ENCODE measurements around the gene BMPR1A.
A peak's percentile ranks its signal among the peaks of the same experiment; 100 is the strongest.

The BMPR1A gene
- total RNA-seq, result 9.4 to 19.2 reads per million in 2 donors

DNA sequence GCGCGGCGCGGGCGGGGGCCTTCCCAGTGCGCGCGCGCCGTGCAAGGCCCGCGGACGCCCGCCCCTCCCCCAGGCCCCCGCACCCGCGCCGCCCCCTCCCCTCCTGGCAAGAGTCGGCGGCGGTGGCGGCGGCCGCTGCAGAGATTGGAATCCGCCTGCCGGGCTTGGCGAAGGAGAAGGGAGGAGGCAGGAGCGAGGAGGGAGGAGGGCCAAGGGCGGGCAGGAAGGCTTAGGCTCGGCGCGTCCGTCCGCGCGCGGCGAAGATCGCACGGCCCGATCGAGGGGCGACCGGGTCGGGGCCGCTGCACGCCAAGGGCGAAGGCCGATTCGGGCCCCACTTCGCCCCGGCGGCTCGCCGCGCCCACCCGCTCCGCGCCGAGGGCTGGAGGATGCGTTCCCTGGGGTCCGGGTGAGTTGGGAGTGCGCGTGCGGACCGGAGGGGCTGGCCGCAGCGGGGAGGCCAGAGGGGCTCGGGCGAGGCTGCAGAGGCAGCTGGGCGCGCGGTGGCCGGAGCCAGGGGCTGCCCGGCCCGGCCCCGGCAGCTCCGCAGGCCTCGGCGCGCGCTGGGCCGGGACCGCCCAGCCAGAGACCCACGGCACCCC lies at the start of gene BMPR1A:
Gene BMPR1A (plus strand): TSS at position 109 of the 602 bp plus-strand sequence. CDS start 119,400 bp downstream, outside the sequence.
- no peak for DNase-seq

DNA sequence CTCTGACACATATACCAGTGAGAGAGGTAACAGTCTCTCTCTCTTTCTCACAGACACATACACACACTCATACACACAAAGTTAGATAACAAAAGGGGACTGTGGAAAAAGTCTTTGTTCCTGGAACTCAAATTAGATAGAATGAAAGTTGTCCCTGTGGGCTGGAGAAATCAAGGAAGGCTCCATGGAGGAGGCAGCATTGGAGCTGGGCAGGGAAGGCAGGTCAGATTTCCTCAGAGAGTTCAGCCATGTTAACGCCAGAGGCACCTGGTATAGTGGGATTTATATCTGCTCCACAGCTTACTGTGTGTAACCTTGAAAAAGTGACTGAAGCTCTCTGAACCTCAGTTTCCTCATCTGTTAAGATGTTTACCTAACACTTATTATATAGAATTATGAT lies 49.4 kb upstream of the BMPR1A start:
- DNase-seq, result no peak

DNA sequence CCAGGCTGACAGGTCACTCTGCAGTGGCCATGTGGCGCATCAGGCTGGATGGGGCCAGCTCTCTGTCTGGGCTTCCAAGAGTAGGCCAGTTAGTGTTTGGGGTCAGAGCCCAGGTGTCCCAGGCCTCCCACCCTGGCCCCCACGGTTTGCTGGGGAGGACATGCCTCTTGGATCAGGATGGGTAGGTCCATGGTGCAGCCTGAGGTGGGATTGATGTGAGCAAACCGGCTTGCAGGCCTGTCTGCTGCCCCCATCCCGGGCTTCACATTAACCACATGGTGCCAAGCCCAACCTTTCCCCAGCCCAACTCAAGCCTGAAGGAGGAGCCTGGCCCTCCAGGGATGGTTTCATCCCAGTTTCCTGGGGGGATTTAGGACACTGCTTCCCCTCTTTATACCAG lies 48.9 kb upstream of the BMPR1A start:
- no peak for DNase-seq

DNA sequence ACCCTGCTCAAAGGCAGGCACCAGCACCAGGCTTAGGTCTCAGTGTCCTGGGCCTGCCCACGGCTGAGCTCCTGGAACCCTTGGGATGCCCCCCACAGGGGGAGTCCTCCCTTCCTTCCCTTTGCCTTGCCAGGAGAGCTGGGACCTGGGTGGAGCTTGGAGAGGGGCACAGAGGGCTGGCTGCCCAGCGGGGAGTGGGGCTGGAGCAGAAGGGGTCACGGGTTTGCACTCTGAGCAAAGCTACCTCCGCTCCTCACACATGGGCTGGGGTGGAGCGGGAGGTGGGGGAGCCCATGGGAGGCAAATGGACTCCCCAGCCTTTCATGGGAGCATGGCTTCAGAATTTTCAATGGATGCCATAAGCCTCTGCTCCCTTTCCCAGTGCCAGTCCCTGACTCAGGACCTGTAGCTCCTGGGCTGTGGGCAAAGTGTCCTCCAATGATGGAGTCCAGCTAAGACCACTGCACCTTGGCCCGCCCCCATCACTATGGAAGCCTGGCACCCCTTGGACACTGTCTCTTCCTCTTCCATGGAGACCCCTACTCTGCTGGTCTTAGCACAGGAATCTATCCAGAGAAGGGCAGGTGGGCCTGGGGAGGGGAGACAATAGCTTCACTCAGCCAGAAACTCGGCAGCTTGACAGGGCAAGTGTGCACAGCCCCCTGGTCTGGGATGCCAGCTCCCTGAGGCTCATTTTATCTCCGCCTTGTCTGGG lies 48.2 kb upstream of the BMPR1A start:
- no peak for DNase-seq

DNA sequence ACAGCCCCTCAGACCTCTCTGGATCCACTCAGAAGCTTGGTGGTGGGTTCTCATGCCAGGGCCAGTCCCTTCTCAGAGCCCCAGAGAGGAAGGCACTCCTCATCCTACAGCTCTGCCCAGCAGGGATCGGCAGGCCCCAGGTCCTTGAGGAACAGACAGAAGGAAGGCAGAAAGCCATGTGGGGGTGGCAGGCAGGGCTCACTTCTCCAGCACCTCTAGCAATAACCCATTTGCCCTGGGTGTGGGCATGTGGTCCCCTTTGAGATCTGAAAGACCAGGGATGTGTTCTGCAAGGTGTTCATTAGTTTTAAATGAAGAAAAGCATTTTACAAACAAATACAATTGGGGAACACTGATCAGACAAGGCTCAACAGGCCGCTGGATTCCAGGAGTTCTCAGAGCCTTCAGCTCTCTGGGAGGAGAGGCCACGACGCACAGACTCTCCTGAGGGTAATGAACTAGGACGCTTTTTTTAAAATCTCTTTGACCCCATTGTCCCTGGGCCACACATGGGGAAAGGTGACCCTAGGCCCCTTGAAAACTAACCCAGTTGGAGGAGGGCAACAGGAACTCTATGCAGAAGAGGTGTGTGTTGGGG lies 47.5 kb upstream of the BMPR1A start:
- no peak for DNase-seq

DNA sequence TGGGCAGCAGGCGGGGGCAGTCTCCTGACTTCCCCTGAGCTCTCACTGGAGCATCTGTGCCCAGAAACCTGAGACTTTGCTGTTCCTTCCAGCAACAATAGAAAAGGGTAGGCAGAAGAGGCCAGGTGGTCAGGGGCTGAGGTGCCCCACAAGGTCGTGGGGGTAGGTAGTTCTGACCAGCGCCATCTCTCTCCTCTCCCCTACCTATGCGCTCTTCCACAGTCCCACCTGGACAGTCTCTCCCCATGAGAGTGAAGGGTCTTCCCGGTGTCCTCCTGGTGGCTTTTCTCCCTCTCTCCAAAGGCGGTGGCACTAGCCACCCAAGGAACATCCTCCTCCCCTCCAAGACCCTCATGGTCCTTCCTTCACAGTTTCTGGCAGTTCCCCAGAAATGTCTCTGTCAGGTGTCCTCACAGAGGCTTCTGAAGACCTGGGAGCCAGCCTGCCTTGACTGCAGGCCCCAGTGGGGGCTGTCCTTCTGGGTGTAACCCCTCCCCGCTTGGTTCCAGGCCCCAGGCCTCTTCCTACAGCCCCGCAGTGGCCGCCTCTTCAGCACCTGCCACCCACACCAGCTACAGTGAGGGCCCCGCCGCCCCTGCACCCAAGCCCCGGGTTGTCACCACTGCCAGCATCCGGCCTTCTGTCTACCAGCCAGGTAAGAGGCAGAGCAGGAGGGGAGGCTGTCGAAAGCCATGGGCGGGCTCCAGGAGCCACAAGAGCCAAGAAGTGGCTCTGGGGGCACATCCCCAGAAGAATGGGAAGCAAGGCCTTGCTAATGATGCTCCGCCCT lies 46.8 kb upstream of the BMPR1A start:
- DNase-seq, result no peak

DNA sequence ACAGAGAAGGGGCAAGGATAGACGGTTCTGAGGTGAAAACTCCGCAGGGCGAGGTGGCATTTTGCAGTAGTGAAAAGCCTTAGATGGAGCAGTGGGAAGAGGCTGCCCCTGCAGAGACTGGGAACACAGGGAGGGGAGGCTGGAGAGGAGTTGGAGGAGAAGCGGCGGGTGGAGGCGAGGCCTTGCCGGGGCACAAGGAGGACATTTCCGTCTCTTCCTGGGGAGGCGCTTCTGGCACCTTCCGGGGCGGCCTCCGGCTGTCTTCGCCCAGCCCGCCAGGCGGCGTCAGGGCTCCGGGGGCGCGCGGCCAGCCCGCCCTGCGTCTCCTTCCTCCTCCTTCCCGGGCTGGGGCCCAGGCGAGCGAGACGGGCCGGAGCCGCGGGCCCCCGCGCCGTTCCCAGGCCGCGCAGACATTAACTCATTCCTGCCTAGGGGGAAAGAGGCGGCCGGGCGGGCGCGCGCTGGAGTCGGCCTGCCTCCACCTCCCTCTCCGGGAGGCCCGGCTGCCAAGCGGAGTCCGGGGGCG lies 45.4 kb upstream of the BMPR1A start:
- DNase-seq, result peak; percentile 66 to 91 (median 76)

DNA sequence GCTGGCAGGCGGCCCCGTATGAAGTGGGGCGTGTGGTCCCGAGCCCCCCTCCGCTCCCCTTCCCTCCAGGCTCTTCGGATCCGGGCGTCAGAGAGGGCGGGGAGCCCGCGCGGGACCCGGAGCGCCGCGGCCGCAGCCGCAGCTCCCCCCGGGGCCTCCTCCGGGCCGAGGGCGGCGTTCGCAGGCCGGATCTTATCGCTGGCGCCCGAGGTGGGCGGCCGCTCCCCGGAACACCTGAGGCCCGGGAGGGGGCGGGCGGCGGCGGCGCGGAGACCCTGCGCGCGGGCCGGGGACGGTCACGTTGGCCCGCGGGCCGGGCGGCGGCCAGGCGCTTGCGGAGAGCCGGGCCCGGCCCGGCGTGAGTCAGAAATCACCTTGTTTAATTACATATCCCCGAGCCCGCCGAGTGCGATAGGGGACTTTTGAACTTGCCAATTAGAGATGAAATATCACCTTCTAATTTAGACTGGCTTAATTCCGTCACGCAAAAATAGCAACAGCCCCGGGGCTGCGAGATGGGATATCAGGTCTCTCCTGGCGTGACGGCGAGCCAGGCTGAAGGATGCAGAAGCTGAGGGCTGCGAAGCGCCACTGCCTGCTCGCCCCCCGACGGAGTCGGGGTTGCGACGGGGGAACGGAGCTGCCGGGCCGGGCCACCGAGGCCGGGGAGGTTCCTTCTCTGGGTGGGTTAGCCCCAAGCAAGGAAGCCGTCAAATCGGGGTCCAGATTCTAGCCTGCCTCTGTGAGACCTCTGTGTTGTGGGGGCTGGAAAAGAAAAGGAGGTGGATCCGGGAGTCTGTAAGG lies 44.7 kb upstream of the BMPR1A start:
- DNase-seq, result peak in 3 of 5 experiments; percentile 28 to 70 (median 42)

DNA sequence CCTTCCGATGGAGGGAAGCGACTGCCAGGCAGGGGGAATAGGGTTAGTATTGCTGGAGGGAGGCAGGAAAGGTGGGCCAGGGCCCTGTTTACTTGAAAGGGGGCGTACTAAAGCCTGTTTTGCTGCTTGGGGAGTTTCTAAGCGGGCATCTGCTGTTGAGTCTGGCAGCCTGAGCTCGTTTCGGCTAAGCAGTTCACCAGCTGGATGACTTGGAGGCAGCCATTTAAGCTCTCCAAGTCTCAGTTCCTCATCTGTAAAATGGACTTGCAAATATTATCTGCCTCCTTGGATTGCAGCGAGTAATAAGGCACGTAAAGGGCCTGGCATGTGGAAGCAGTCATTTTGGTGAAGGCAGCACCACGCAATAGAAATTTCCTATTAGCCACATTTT lies 44.1 kb upstream of the BMPR1A start:
- DNase-seq, result peak in 1 of 5 experiments; percentile 42

DNA sequence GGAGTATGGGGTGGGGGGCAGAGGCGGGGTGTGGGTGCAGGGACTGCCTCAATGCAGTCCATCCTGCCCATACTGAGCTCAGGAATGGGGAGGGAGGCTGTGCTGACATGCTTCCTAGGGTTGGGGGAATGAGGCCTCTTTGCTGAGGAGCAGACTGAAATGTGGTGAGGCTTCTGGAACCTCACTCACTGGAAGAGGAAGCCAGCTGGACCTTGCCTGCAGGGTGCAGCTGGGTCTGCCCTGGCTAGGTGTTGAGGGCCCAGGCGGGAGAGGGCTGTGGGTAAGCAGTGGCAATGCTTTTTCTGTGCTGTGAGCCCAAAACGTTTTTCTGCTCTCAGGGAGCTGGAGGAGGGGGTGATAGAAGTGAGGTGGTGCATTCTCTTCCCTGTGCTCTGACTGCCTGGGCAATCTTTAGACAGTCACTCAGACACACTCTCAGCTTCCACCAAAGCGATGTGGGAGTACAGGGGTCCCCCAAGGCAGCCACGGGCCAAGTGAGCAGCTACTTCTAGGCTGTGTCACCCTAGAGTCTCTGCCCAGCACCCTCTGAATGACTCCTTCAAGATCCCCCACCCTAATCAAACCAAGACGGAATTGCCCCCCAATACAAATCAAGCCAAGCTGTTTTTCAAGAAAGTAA lies 41.1 kb upstream of the BMPR1A start:
- no peak for DNase-seq

DNA sequence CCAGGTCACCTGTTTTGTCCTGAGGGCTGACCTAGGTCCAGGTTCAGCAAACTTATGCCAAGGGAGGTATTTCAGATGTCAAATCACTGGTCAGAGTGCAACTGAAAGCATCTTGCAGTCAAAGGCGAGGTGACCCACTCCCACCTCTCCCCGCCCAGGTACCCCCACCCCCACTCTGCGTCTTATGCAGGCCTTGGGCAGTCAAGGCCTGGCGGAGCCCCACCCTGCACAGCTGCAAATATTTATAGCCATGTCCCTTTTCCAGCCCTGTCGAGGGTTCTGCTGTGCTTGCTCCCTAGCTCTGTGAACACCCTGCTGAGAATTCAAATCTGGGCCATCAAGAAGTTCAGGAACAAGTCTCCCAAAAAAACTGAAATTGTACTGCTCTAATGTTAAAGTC lies 40.6 kb upstream of the BMPR1A start:
- no peak for DNase-seq

DNA sequence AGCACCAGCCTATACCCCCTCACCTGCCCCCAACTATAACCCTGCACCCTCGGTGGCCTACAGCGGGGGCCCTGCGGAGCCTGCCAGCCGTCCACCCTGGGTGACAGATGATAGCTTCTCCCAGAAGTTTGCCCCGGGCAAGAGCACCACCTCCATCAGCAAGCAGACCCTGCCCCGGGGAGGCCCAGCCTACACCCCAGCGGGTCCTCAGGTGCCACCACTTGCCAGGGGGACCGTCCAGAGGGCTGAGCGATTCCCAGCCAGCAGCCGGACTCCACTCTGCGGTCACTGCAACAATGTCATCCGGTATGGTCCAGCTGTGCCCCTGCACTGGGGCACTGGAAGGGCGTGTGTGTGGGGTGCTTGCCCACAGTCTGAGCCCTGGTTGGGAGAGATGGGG lies 40.0 kb upstream of the BMPR1A start:
- no peak for DNase-seq

DNA sequence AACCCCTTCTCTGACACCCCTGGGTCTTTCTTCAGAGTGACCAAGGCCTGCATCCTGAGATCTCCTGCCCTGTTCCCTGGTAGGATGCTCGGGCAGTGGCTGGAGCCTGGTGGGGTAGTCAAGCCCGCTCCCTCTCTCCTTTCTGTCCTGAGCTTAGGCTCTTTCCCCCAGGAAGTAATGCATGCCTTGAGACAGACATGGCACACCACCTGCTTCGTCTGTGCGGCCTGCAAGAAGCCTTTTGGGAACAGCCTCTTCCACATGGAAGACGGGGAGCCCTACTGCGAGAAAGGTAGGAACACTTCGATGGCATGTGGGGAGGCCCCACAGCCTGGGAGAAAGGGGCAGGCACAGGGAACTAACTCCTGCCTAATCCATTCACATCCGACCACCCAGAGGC lies 37.9 kb upstream of the BMPR1A start:
- DNase-seq, result no peak

DNA sequence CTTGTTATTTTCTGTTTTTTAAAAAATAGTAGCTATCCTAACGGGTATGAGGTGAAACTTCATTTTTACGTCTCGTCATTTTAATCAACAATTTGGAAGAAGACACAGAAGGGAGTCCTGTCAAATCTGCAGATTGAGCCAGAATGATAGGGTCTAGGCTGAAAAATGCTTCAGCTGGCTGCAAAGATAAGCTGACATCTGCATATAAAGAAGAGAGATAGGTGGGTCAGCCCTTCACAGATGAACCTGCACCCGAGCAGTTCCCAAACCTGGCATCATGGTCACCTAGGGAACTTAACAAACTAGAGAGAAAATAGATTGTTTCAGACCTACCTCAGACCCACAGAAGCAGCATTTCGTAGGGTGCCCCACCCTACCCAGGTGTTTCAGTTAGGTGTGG lies 35.2 kb upstream of the BMPR1A start:
- DNase-seq, result no peak

DNA sequence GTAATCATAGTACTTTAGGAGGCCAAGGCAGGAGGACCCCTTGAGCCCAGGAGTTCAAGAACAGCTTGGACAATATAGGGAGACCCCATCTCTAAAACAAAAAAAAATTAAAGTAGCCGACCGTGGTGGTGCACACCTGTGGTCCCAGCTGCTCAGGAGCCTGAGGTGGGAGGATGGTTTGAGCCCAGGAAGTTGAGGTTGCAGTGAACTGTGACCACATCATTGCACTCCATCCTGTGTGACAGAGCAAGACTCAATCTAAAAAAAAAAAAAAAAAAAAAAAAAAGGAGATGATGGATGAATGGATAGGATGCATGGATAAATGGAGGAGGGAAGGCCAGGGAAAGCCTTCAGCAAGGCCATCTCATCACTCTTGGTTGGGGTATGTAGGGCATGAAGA lies 33.4 kb upstream of the BMPR1A start:
- peak in 1 of 5 experiments; percentile 71 for DNase-seq

DNA sequence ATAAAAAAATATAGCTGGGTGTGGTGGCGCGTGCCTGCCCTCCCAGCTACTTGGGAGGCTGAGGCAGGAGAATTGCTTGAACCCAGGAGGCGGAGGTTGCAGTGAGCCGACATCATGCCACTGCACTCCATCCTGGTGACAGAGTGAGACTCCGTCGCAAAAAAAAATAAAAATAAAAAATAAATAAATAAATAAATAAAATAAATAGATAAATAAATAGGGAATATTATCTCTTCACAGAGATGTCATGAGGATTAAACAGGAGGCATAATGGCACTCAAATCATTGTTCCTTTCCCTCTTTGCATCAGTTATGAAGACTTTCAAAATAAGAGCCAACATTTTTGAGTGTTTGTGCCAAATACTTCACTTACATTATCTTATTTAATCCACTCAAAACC lies 32.0 kb upstream of the BMPR1A start:
- no peak for DNase-seq

DNA sequence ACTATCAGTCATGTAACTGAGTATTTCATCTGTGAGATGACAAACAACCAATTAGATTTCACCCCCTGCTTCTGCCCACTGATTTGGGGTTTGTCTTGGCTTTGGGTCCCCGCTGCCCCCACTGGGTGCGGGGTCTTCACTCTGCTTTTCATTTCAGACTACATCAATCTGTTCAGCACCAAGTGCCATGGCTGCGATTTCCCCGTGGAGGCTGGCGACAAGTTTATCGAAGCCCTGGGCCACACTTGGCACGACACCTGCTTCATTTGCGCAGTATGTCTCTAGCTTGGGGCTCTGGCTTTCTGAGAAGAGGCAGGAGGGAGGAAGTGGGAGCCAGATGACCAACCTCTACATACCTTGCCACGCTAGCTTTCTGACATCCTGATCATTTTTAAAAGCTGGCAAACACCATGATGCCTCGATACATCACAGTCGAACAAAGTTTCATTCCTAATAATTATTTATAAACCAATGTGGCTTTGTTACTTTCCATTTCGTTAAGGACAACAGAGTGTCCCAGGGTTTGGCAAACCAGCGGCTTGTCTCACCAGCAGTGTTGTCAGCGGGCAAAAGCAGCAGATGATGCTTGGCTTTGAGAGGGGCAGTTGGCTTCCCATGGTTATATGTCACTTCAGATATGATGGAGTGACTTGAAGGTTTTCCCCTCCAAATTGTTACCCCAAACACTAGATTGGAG lies 30.3 kb upstream of the BMPR1A start:
- DNase-seq, result no peak

DNA sequence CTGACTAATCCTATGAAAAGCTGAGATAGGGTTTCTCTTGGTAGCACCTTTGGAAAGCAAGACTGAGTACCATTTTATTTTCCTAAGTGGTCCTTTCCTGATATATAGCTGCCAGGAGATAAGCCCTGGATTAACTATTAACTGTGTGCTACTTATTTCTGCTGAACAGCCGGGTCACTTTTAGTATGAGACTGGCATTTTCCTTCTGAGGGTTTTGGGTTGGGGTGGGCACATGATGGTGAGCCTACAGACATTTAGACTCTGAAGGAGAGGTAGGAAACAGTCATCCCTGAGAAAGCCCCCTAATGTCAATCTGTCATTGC lies 29.8 kb upstream of the BMPR1A start:
- DNase-seq, result no peak

DNA sequence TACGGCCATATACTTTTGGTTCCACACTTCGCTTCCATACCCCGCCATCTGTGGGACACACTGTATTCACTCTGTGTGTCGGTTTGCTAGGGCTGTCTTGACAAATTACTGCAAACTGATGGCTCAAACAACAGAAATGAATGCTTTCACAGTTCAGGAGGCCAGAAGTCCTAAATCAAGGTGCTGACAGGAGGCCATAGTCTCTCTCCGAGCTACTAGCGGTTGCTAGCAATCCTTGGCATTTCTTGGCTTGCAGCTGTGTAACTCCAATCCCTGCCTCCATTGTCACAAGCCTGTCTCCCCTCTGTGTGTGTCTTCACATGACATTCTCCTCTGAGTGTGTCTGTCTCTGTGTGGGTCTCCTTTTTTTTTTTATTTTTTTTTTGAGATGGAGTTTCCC lies 28.9 kb upstream of the BMPR1A start:
- no peak for DNase-seq

DNA sequence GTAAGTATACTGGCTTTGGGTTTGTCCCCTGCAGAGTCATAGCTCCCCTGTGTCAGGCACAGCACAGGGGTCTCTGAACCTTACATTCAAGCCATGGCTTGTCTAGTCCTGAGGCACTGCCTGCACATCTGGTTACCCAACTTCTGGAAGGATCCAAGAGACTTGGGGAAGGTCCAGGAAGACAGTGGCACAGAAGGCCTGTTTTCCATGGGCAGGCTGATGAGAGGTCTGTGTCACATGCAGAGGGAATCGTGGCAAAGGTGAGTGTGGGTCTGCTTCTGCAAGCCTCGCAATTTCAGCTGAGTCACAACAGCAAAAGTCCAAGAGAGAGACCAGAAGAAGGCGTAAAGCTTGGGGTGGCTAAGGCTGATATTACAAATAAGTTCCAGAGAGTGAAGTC lies 28.4 kb upstream of the BMPR1A start:
- DNase-seq, result no peak

DNA sequence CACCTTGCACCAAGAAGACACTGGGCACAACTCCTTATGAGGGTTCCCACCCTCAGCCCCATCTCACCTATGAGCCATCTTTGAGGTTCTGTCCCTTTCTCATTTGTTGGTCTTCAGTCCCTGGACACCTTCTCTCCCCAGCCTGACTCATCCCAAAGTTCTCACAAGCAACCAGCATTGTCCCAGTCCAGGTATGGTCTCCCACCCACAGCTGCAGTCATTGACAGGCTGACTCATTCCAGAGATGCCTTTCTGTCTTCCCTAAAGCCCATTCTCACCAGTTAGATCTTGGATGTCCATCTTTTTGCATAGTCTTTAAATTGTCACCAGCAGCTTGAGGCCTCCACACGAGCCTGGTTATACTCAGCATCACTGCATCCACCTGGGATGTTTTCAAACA lies 26.7 kb upstream of the BMPR1A start:
- DNase-seq, result no peak
